NCI-H2081 treated with DMSO at 0.1 percent for 48 hours (cell line): Measurements from ENCODE around the gene SPTBN2.
"Not testable (repeated sequence)": the region's sequence is repeated elsewhere in the genome, so short reads cannot be mapped to it uniquely, and the experiment has no call there.

ENCODE experiments used
- DNase-seq: peaks from one replicate; lab custom pipeline; 2025; lab: John Stamatoyannopoulos, UW

The SPTBN2 gene

GRCh38 chr11:66684635-66685034 is 44.4 kb downstream of the SPTBN2 start:
- DNase-seq = no peak

- no peak for DNase-seq
These were observed 45.1 kb downstream of the SPTBN2 start for GRCh38 chr11:66683877-66684276.

- no peak for DNase-seq
These were observed 47.9 kb downstream of the SPTBN2 start for GRCh38 chr11:66680966-66681645.

GRCh38 chr11:66677599-66678375 is 51.2 kb downstream of the SPTBN2 start, which contains the start of gene RBM4B:
Gene RBM4B (minus strand): TSS chr11:66677887. CDS start chr11:66677079, 808 bp downstream.
- DNase-seq = peak; percentile 61

- DNase-seq = no peak
These were observed 52.0 kb downstream of the SPTBN2 start for GRCh38 chr11:66676931-66677598.

GRCh38 chr11:66676282-66676919 is 52.6 kb downstream of the SPTBN2 start:
- no peak for DNase-seq

GRCh38 chr11:66674964-66675602 is 53.9 kb downstream of the SPTBN2 start:
- DNase-seq = no peak

- DNase-seq = no peak
These were observed 58.2 kb downstream of the SPTBN2 start for GRCh38 chr11:66670816-66671215.

- no peak for DNase-seq
These were observed 63.6 kb downstream of the SPTBN2 start for GRCh38 chr11:66665369-66665768.

- no peak for DNase-seq
These were observed 65.2 kb downstream of the SPTBN2 start for GRCh38 chr11:66663741-66664296.

GRCh38 chr11:66659763-66660162 is 69.3 kb downstream of the SPTBN2 start:
- no peak for DNase-seq

GRCh38 chr11:66653123-66653522 is 75.9 kb downstream of the SPTBN2 start:
- DNase-seq = no peak

- DNase-seq = no peak
These were observed 76.4 kb downstream of the SPTBN2 start for GRCh38 chr11:66652651-66653050.

- DNase-seq = no peak
These were observed 78.0 kb downstream of the SPTBN2 start for GRCh38 chr11:66651016-66651415.

- DNase-seq = no peak
These were observed 79.1 kb downstream of the SPTBN2 start for GRCh38 chr11:66649903-66650302.

GRCh38 chr11:66646828-66647227 is 82.2 kb downstream of the SPTBN2 start:
- DNase-seq = no peak

- DNase-seq = no peak
These were observed 85.1 kb downstream of the SPTBN2 start for GRCh38 chr11:66643745-66644437.

GRCh38 chr11:66641834-66642233 is 87.2 kb downstream of the SPTBN2 start:
- DNase-seq = no peak

GRCh38 chr11:66639814-66640340 is 89.1 kb downstream of the SPTBN2 start:
- not testable (repeated sequence) for DNase-seq

GRCh38 chr11:66639066-66639813 is 89.8 kb downstream of the SPTBN2 start:
- no peak for DNase-seq
